Stomach (tissue), 4 donors: ENCODE measurements around the gene PSMB8.
"Not testable (repeated sequence)": the region's sequence is repeated elsewhere in the genome, so short reads cannot be mapped to it uniquely, and the experiment has no call there.

ENCODE experiments used
- CTCF ChIP-seq, 7 experiments: fragments of 450-650 bp in 4 of 7; fragments of 200-600 bp in 3 of 7; sonication (generic) in 3 of 7; IDR thresholded peaks; one replicate each; pipeline ENCODE4 v1.5.1; 2016 to 2019; ENCODE audit warnings: antibody characterized with exemption in 7 of 7, control low read depth in 2 of 7, mild to moderate bottlenecking in 1 of 7
- POLR2AphosphoS5 ChIP-seq, 3 donors: sonication (generic); formaldehyde crosslinking; IDR thresholded peaks; one replicate each; pipeline ENCODE4 v1.6.1; 2016; ENCODE audit warnings: antibody characterized with exemption in 3 of 3

GRCh38 chr6:32805404-32805803, 38.4 kb downstream of the PSMB8 start:
- not testable (repeated sequence) for TF ChIP-seq CTCF, POLR2AphosphoS5 (IDR thresholded peaks at IDR 0.05)
